ENCODE measurements around the gene CRYGD.

Gene CRYGD

DNA sequence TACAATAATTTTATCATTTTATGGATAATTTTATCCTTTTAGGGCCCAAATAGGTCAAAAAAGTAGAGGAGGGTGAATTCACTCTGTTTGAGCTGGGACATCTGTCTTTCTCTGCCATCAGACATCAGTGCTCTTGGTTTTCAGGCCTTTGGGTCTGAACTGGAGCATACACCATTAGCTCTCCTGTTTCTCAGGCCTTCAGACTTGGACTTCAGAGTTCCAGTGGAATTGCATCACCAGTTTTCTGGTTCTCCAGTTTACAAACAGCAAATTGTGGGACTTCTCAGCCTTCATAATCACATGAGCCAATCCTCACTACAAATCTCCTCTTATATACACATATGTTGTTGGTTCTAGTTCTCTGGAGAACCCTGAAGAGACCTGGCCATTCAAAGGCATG is 33.9 kb downstream of the CRYGD start:
- FAIRE-seq, result no peak
- DNase-seq (ENCODE audit: low spot score), result no peak

DNA sequence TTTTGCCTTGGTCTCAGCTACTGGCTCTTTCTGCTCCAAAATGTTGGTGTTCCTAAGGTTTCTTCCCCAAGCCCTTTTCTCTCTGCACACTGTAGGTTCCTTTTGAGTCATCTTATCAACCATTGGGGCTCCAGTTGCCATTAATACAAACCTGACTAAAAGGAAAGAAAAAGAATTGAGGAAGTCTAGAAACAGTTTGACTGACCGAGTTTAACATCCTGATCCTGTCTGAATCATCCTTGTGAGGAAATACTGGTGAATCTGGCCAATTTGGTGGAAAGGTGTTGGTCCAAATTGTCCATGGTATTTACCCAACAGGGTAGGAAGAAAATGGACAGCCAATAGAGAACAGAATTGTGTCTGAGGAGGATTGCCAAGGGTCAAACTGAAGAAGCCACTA is 38.3 kb downstream of the CRYGD start:
- FAIRE-seq, result no peak
- no peak for DNase-seq (ENCODE audit: low spot score)

DNA sequence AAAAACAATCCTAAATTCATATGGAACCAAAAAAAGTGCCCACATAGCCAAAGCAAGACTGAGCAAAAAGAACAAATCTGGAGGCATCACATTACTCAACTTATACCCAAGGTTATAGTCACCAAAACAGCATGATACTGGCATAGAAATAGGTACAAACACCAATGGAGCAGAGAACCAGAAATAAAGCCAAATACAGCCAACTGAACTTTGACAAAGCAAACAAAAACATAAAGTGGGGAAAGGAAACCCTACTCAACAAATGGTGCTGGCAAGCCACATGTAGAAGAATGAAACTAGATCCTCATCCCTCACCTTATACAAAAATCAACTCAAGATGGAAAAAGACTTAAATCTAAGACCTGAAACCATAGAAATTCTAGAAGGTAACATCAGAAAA is 40.5 kb downstream of the CRYGD start:
- no peak for FAIRE-seq
- no peak for DNase-seq (ENCODE audit: low spot score)

- FAIRE-seq (no peak), DNase-seq (ENCODE audit: low spot score) (no peak)
Observed at GRCh38 chr2:208077276-208077675, 47.0 kb downstream of the CRYGD start.

DNA sequence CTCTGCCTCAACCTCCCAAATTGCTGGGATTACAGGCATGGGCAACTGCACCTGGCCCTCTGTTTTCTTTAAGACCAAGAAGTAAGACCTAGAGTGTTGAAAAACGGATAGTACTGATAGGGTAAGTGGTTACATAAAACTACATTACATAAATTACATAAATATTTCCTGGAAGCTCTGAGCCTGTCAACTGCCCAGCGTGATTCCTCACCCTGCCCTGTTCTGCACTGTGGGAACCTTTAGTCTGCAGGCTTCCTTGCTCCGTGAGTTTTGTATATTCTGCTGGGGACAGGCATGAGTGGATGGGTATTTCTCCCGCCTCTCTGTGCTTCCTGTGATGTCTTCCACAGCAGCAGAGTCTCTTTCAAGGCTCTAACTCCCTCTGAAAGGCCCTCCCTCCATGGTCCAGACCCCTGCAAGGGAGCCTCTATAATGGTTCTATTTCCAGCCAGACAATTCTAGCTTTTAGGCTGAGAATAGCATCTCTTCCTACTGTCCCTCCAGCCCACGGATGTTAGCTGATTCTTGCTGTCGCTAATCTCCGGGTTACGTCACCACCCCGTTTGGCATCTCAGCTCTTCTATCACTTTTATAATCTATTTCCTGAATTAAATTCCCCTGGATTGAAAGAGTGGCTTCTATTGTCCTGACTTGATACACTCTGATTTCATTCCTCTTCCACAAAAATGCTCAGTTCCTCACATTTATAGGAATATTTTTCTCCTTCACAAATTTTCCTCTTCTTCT is 49.5 kb downstream of the CRYGD start:
- DNase-seq (ENCODE audit: low spot score) (no peak), FAIRE-seq (no peak)

DNA sequence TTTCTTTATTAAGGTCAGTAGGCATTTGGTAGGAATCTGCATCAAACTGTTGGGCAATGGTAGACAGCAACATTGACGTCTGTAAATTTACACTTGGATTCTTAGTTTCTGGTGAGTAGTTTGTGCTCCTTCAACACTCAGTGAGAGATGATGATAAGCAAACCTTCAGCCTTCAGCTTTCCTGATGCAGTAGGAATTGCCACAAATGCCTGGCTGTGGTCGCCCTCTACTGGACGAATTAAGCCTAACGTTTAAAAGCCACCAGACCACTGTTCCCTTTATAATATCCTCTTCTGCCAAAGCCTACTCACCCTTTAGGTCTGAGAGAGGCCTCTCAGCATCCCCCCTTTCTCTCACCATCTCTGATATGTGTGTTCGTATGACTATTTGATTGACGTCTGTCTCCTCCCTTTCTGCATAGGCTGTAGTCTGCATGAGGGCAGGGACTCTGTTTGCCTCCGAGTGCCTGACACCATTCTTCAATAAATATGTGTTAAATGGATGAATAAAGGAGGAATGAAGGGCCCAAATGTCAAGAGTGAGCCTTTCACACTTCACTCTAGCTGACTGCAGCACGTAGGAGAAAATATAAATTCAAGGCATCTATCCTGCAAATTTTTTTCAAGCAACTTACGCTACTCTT is 52.0 kb downstream of the CRYGD start:
- DNase-seq (ENCODE audit: low spot score) (peak; percentile 75), FAIRE-seq (peak; percentile 20)

All from urothelium cell line (cell line).